Measurements from ENCODE around the gene PRSS57.

The PRSS57 gene

GRCh38 chr19:725461-726089 lies 30.3 kb upstream of the PRSS57 start:
- no peaks in the 10 kb centered on the region for H3K4me1 ChIP-seq (ENCODE audit: control insufficient read depth in 1 of 2, insufficient read depth in 2 of 2, low read length in 2 of 2)
- no peak for DNase-seq
- H2BK5ac ChIP-seq (ENCODE audit: low read depth, low read length, poor library complexity) = no peak overlapping the region
- no peak overlapping the region for H2AFZ ChIP-seq (ENCODE audit: insufficient read depth, low read length, poor library complexity)
- WGBS (ENCODE audit: extremely low coverage, insufficient coverage, insufficient read length) = no CpG with 5 or more reads among the region's 13 CpGs
- no peak overlapping the region for H2BK12ac ChIP-seq (ENCODE audit: low read length)
- no peak overlapping the region for H3K4ac ChIP-seq (ENCODE audit: low read depth, low read length)
- H4K91ac ChIP-seq (ENCODE audit: low read depth, low read length) = no peak overlapping the region
- H2BK120ac ChIP-seq (ENCODE audit: insufficient read depth, low read length, poor library complexity) = no peak overlapping the region
- peaks cover 0 to 2% of the 10 kb centered on the region in 2 experiments for H3K36me3 ChIP-seq (ENCODE audit: control insufficient read depth in 1 of 2, insufficient read depth in 2 of 2, low read length in 2 of 2)
- no peaks in the 10 kb centered on the region for H3K27me3 ChIP-seq (ENCODE audit: insufficient read depth, low read length)
- H3K27ac ChIP-seq (ENCODE audit: low read depth, low read length) = no peak overlapping the region
- no peaks in the 10 kb centered on the region for H3K9me3 ChIP-seq (ENCODE audit: insufficient read depth, low read depth, low read length)
- H3K9ac ChIP-seq (ENCODE audit: low read length) = no peak overlapping the region
- no peak overlapping the region for H4K12ac ChIP-seq (ENCODE audit: low read depth, low read length)
- H3K79me1 ChIP-seq (ENCODE audit: low read length) = no peaks in the 10 kb centered on the region
- H3K79me2 ChIP-seq (ENCODE audit: control insufficient read depth, insufficient read depth, low read length, poor library complexity) = no peaks in the 10 kb centered on the region
- H3K4me2 ChIP-seq (ENCODE audit: low read length) = no peak overlapping the region
- no peak overlapping the region for H3K18ac ChIP-seq (ENCODE audit: low read length)
- no peak overlapping the region for H3K14ac ChIP-seq (ENCODE audit: low read length)
- no peak overlapping the region for H4K8ac ChIP-seq (ENCODE audit: low read depth, low read length)
- H2AK5ac ChIP-seq (ENCODE audit: low read length) = no peak overlapping the region
- H3K23ac ChIP-seq (ENCODE audit: low read length) = no peak overlapping the region
- no peak overlapping the region for H3K4me3 ChIP-seq (ENCODE audit: low read depth, low read length)

- Histone ChIP-seq H3K18ac (ENCODE audit: low read length) (no peak overlapping the region), H3K27ac (ENCODE audit: low read depth, low read length) (no peak overlapping the region), H2BK5ac (ENCODE audit: low read depth, low read length, poor library complexity) (no peak overlapping the region), H3K79me2 (ENCODE audit: control insufficient read depth, insufficient read depth, low read length, poor library complexity) (no peaks in the 10 kb centered on the region), H3K4me2 (ENCODE audit: low read length) (no peak overlapping the region), H4K91ac (ENCODE audit: low read depth, low read length) (no peak overlapping the region), H3K4ac (ENCODE audit: low read depth, low read length) (no peak overlapping the region), H4K12ac (ENCODE audit: low read depth, low read length) (no peak overlapping the region), H3K36me3 (ENCODE audit: control insufficient read depth in 1 of 2, insufficient read depth in 2 of 2, low read length in 2 of 2) (peaks cover 0 to 2% of the 10 kb centered on the region in 2 experiments), H2BK12ac (ENCODE audit: low read length) (no peak overlapping the region), H3K14ac (ENCODE audit: low read length) (no peak overlapping the region), H2BK120ac (ENCODE audit: insufficient read depth, low read length, poor library complexity) (no peak overlapping the region), H3K79me1 (ENCODE audit: low read length) (no peaks in the 10 kb centered on the region), H2AK5ac (ENCODE audit: low read length) (no peak overlapping the region), H3K23ac (ENCODE audit: low read length) (no peak overlapping the region), H3K4me1 (ENCODE audit: control insufficient read depth in 1 of 2, insufficient read depth in 2 of 2, low read length in 2 of 2) (no peaks in the 10 kb centered on the region), H3K9me3 (ENCODE audit: insufficient read depth, low read depth, low read length) (no peaks in the 10 kb centered on the region), H4K8ac (ENCODE audit: low read depth, low read length) (no peak overlapping the region), H2AFZ (ENCODE audit: insufficient read depth, low read length, poor library complexity) (no peak overlapping the region), H3K4me3 (ENCODE audit: low read depth, low read length) (no peak overlapping the region), H3K9ac (ENCODE audit: low read length) (no peak overlapping the region), H3K27me3 (ENCODE audit: insufficient read depth, low read length) (no peaks in the 10 kb centered on the region)
- no peak for DNase-seq
- WGBS (ENCODE audit: extremely low coverage, insufficient coverage, insufficient read length) = no CpG with 5 or more reads among the region's 18 CpGs
These were observed 28.5 kb upstream of the PRSS57 start for GRCh38 chr19:723714-724113.

GRCh38 chr19:723247-723646 lies 28.0 kb upstream of the PRSS57 start:
- H3K18ac ChIP-seq (ENCODE audit: low read length) = no peak overlapping the region
- H4K8ac ChIP-seq (ENCODE audit: low read depth, low read length) = no peak overlapping the region
- no peak overlapping the region for H2BK5ac ChIP-seq (ENCODE audit: low read depth, low read length, poor library complexity)
- no CpG with 5 or more reads among the region's 13 CpGs for WGBS (ENCODE audit: extremely low coverage, insufficient coverage, insufficient read length)
- no peaks in the 10 kb centered on the region for H3K27me3 ChIP-seq (ENCODE audit: insufficient read depth, low read length)
- H3K23ac ChIP-seq (ENCODE audit: low read length) = no peak overlapping the region
- peaks cover 0 to 2% of the 10 kb centered on the region in 2 experiments for H3K36me3 ChIP-seq (ENCODE audit: control insufficient read depth in 1 of 2, insufficient read depth in 2 of 2, low read length in 2 of 2)
- H2AK5ac ChIP-seq (ENCODE audit: low read length) = no peak overlapping the region
- no peak overlapping the region for H2BK120ac ChIP-seq (ENCODE audit: insufficient read depth, low read length, poor library complexity)
- no peak overlapping the region for H3K4me3 ChIP-seq (ENCODE audit: low read depth, low read length)
- no peak overlapping the region for H4K12ac ChIP-seq (ENCODE audit: low read depth, low read length)
- H3K4me2 ChIP-seq (ENCODE audit: low read length) = no peak overlapping the region
- no peaks in the 10 kb centered on the region for H3K79me2 ChIP-seq (ENCODE audit: control insufficient read depth, insufficient read depth, low read length, poor library complexity)
- H3K79me1 ChIP-seq (ENCODE audit: low read length) = no peaks in the 10 kb centered on the region
- H4K91ac ChIP-seq (ENCODE audit: low read depth, low read length) = no peak overlapping the region
- H3K9me3 ChIP-seq (ENCODE audit: insufficient read depth, low read depth, low read length) = no peaks in the 10 kb centered on the region
- no peak overlapping the region for H3K9ac ChIP-seq (ENCODE audit: low read length)
- no peak overlapping the region for H3K4ac ChIP-seq (ENCODE audit: low read depth, low read length)
- H3K14ac ChIP-seq (ENCODE audit: low read length) = no peak overlapping the region
- no peak for DNase-seq
- H2AFZ ChIP-seq (ENCODE audit: insufficient read depth, low read length, poor library complexity) = no peak overlapping the region
- no peak overlapping the region for H3K27ac ChIP-seq (ENCODE audit: low read depth, low read length)
- H3K4me1 ChIP-seq (ENCODE audit: control insufficient read depth in 1 of 2, insufficient read depth in 2 of 2, low read length in 2 of 2) = no peaks in the 10 kb centered on the region
- H2BK12ac ChIP-seq (ENCODE audit: low read length) = no peak overlapping the region

- Histone ChIP-seq H3K27ac (ENCODE audit: low read depth, low read length) (no peak overlapping the region), H3K18ac (ENCODE audit: low read length) (no peak overlapping the region), H4K8ac (ENCODE audit: low read depth, low read length) (no peak overlapping the region), H3K14ac (ENCODE audit: low read length) (no peak overlapping the region), H3K4me3 (ENCODE audit: low read depth, low read length) (no peak overlapping the region), H2BK120ac (ENCODE audit: insufficient read depth, low read length, poor library complexity) (no peak overlapping the region), H3K4me1 (ENCODE audit: control insufficient read depth in 1 of 2, insufficient read depth in 2 of 2, low read length in 2 of 2) (no peaks in the 10 kb centered on the region), H3K4ac (ENCODE audit: low read depth, low read length) (no peak overlapping the region), H3K9me3 (ENCODE audit: insufficient read depth, low read depth, low read length) (no peaks in the 10 kb centered on the region), H4K91ac (ENCODE audit: low read depth, low read length) (no peak overlapping the region), H3K79me1 (ENCODE audit: low read length) (no peaks in the 10 kb centered on the region), H3K23ac (ENCODE audit: low read length) (no peak overlapping the region), H2AFZ (ENCODE audit: insufficient read depth, low read length, poor library complexity) (no peak overlapping the region), H3K27me3 (ENCODE audit: insufficient read depth, low read length) (no peaks in the 10 kb centered on the region), H3K4me2 (ENCODE audit: low read length) (no peak overlapping the region), H2BK5ac (ENCODE audit: low read depth, low read length, poor library complexity) (no peak overlapping the region), H3K79me2 (ENCODE audit: control insufficient read depth, insufficient read depth, low read length, poor library complexity) (no peaks in the 10 kb centered on the region), H4K12ac (ENCODE audit: low read depth, low read length) (no peak overlapping the region), H3K36me3 (ENCODE audit: control insufficient read depth in 1 of 2, insufficient read depth in 2 of 2, low read length in 2 of 2) (peaks cover 0 to 2% of the 10 kb centered on the region in 2 experiments), H2AK5ac (ENCODE audit: low read length) (no peak overlapping the region), H2BK12ac (ENCODE audit: low read length) (no peak overlapping the region), H3K9ac (ENCODE audit: low read length) (no peak overlapping the region)
- DNase-seq = no peak
- no CpG with 5 or more reads among the region's 17 CpGs for WGBS (ENCODE audit: extremely low coverage, insufficient coverage, insufficient read length)
These were observed 27.4 kb upstream of the PRSS57 start for GRCh38 chr19:722553-723101.
